Caco-2 (cell line): ENCODE data around the gene MYO1F. TPM values are rescaled to one million over a fixed set of nuclear protein-coding genes. Genes with fewer than 3 reads are reported as not detected.

Experiments
- BruUV-seq: library from RNA; stranded (reverse); fragments of 400-500 nt; replicated peaks from 2 replicates; lab custom pipeline; 2021; lab: Mats Ljungman, UMichigan
- CTCF ChIA-PET: fragments of 300-600 bp; sonication (Branson Sonifier 250); formaldehyde crosslinking; loops from one replicate; lab custom pipeline; 2022; ENCODE audit warnings: antibody characterized with exemption; lab: Charles Lee
- POLR2A ChIA-PET: fragments of 300-600 bp; sonication (Branson Sonifier 250); formaldehyde crosslinking; loops from one replicate; lab custom pipeline; 2022; ENCODE audit warnings: antibody characterized with exemption; lab: Charles Lee
- DNase-seq, 2 experiments: peaks; one replicate each; pipeline versions ENCODE4 v3.0.0 to v3.0.0-alpha.2; 2020 to 2022
- H3K27me3 ChIP-seq: replicated peaks from 2 replicates; pipeline ENCODE4 v1.6.0; 2011; ENCODE audit warnings: low read length; ENCODE audit not compliant: control insufficient read depth, insufficient read depth
- H3K36me3 ChIP-seq: 2 replicates; pipeline ENCODE4 v1.5.1; 2011; ENCODE audit warnings: low read length; ENCODE audit not compliant: control insufficient read depth, insufficient read depth
- H3K4me1 ChIP-seq: fragments of 250-450 bp; sonication (Bioruptor Pico); 2 replicates; pipeline ENCODE4 v1.5.1; 2020; ENCODE audit warnings: mild to moderate bottlenecking
- H3K4me3 ChIP-seq: 2 replicates; pipeline ENCODE4 v1.5.1; 2011; ENCODE audit warnings: low read depth, mild to moderate bottlenecking, control low read depth, low read length
- H3K9me3 ChIP-seq: fragments of 250-450 bp; sonication (Bioruptor Pico); 2 replicates; pipeline ENCODE4 v1.5.1; 2020; ENCODE audit warnings: mild to moderate bottlenecking, moderate library complexity
- H3K27ac Mint-ChIP-seq: one replicate; pipeline ENCODE4 v1.8.0; 2022; ENCODE audit warnings: mixed read lengths; ENCODE audit not compliant: unreplicated experiment
- H3K27me3 Mint-ChIP-seq: one replicate; pipeline ENCODE4 v1.8.0; 2022; ENCODE audit warnings: mixed read lengths; ENCODE audit not compliant: insufficient read depth, unreplicated experiment
- H3K36me3 Mint-ChIP-seq: one replicate; pipeline ENCODE4 v1.8.0; 2022; ENCODE audit warnings: mild to moderate bottlenecking, mixed read lengths; ENCODE audit not compliant: insufficient read depth, unreplicated experiment
- H3K4me1 Mint-ChIP-seq: one replicate; pipeline ENCODE4 v1.8.0; 2022; ENCODE audit warnings: low read depth, mixed read lengths; ENCODE audit not compliant: unreplicated experiment
- H3K4me3 Mint-ChIP-seq: one replicate; pipeline ENCODE4 v1.8.0; 2022; ENCODE audit warnings: mild to moderate bottlenecking, moderate library complexity, mixed read lengths; ENCODE audit not compliant: unreplicated experiment
- H3K9me3 Mint-ChIP-seq: one replicate; pipeline ENCODE4 v1.8.0; 2022; ENCODE audit warnings: mixed read lengths; ENCODE audit not compliant: unreplicated experiment
- CTCF ChIP-seq, 2 experiments: fragments of 200-600 bp in 1 of 2; IDR thresholded peaks; 1 replicate in 1 of 2; 2 replicates in 1 of 2; pipeline versions ENCODE4 v1.5.1 to v1.8.0; 2011 to 2022; ENCODE audit warnings: antibody characterized with exemption in 1 of 2, control low read depth in 1 of 2, inconsistent platforms in 1 of 2, low read depth in 1 of 2, low read length in 1 of 2, mild to moderate bottlenecking in 1 of 2, moderate library complexity in 1 of 2; ENCODE audit not compliant: insufficient read depth in 1 of 2, severe bottlenecking in 1 of 2, unreplicated experiment in 1 of 2
- intact Hi-C: fragments of 100-400 bp; cut with micrococcal nuclease; formaldehyde crosslinking; loops from one replicate; pipeline ENCODE4 v1.10.0; 2022; ENCODE audit not compliant: unreplicated experiment
- total RNA-seq: library from RNA; stranded (reverse); gene quantifications from 2 replicates; pipeline ENCODE4 v1.2.3, GENCODE V29; 2022

Gene MYO1F
- total RNA-seq, 1 experiment from 2014 or later: 0.25 TPM

GRCh38 chr19:8596168-8596567, 18.9 kb upstream of the MYO1F start:
- peaks cover 7% of the 10 kb centered on the region for H3K4me1 Mint-ChIP-seq
- no peaks in the 10 kb centered on the region for H3K36me3 ChIP-seq
- no peak for DNase-seq
- H3K27me3 ChIP-seq: no peaks in the 10 kb centered on the region
- BruUV-seq: no TSS peak
- H3K4me1 ChIP-seq: no peaks in the 10 kb centered on the region
- H3K36me3 Mint-ChIP-seq: no peaks in the 10 kb centered on the region
- intact Hi-C loops: no loop called here
- H3K4me3 ChIP-seq: no peak overlapping the region
- peaks cover 17% of the 10 kb centered on the region for H3K27me3 Mint-ChIP-seq
- H3K4me3 Mint-ChIP-seq: no peak overlapping the region
- no peak for TF ChIP-seq CTCF (IDR thresholded peaks at IDR 0.05; ENCODE audit: insufficient read depth in 1 of 2, low read depth in 1 of 2, low read length in 1 of 2, severe bottlenecking in 1 of 2, unreplicated experiment in 1 of 2)
- ChIA-PET POLR2A (no interaction called here), CTCF (interaction anchor here (0.7 kb wide), 1 partner anchor 15 kb away, joined by 3 read pairs; no protein-coding TSS in a partner anchor)
- H3K9me3 Mint-ChIP-seq: peaks cover 9% of the 10 kb centered on the region
- H3K27ac Mint-ChIP-seq: no peak overlapping the region
- H3K9me3 ChIP-seq: peaks cover 9% of the 10 kb centered on the region; the same call in 1 of the 2 replicates

GRCh38 chr19:8595651-8596050, 18.4 kb upstream of the MYO1F start:
- Mint-ChIP-seq H3K27ac (no peak overlapping the region), H3K4me1 (peaks cover 7% of the 10 kb centered on the region), H3K36me3 (no peaks in the 10 kb centered on the region), H3K9me3 (peaks cover 9% of the 10 kb centered on the region), H3K27me3 (peaks cover 17% of the 10 kb centered on the region), H3K4me3 (no peak overlapping the region)
- no peaks in the 10 kb centered on the region for H3K27me3 ChIP-seq
- H3K4me1 ChIP-seq: no peaks in the 10 kb centered on the region
- no peak for DNase-seq
- ChIA-PET CTCF (interaction anchor here (0.7 kb wide), 1 partner anchor 14 kb away, joined by 3 read pairs; no protein-coding TSS in a partner anchor), POLR2A (no interaction called here)
- no TSS peak for BruUV-seq
- peaks cover 9% of the 10 kb centered on the region; the same call in 1 of the 2 replicates for H3K9me3 ChIP-seq
- H3K36me3 ChIP-seq: no peaks in the 10 kb centered on the region
- intact Hi-C loops: no loop called here
- H3K4me3 ChIP-seq: no peak overlapping the region
- TF ChIP-seq CTCF (IDR thresholded peaks at IDR 0.05; ENCODE audit: insufficient read depth in 1 of 2, low read depth in 1 of 2, low read length in 1 of 2, severe bottlenecking in 1 of 2, unreplicated experiment in 1 of 2): no peak

- DNase-seq: no peak
- H3K27me3 ChIP-seq: no peaks in the 10 kb centered on the region
- H3K4me1 ChIP-seq: no peaks in the 10 kb centered on the region
- Mint-ChIP-seq H3K9me3 (peaks cover 9% of the 10 kb centered on the region), H3K4me1 (peaks cover 7% of the 10 kb centered on the region), H3K4me3 (no peak overlapping the region), H3K27ac (no peak overlapping the region), H3K27me3 (peaks cover 17% of the 10 kb centered on the region), H3K36me3 (no peaks in the 10 kb centered on the region)
- peak in 1 of 2 experiments; percentile 14 for TF ChIP-seq CTCF (IDR thresholded peaks at IDR 0.05; ENCODE audit: insufficient read depth in 1 of 2, low read depth in 1 of 2, low read length in 1 of 2, severe bottlenecking in 1 of 2, unreplicated experiment in 1 of 2)
- CTCF ChIA-PET: no interaction called here
- H3K4me3 ChIP-seq: no peak overlapping the region
- no peaks in the 10 kb centered on the region for H3K36me3 ChIP-seq
- BruUV-seq: no TSS peak
- intact Hi-C loops: no loop called here
- POLR2A ChIA-PET: no interaction called here
- peaks cover 9% of the 10 kb centered on the region; the same call in 1 of the 2 replicates for H3K9me3 ChIP-seq
These were observed 16.7 kb upstream of the MYO1F start for GRCh38 chr19:8593931-8594330.
